Endodermal cell (in vitro differentiated cells): ENCODE results near the gene PDE6A. TPM values are rescaled to one million over a fixed set of nuclear protein-coding genes. Genes with fewer than 3 reads are reported as not detected.

Experiments
- DNase-seq: peaks from one replicate; pipeline ENCODE4 v3.0.0-alpha.2; 2017
- H3K27ac ChIP-seq: 2 replicates; pipeline ENCODE4 v1.5.1; 2013; ENCODE audit warnings: mild to moderate bottlenecking, low read depth, low read length, moderate library complexity
- H3K27me3 ChIP-seq: 2 replicates; pipeline ENCODE4 v1.6.1; 2013; ENCODE audit warnings: mild to moderate bottlenecking, low read length, moderate library complexity; ENCODE audit not compliant: insufficient read depth, control insufficient read depth, poor library complexity, severe bottlenecking
- H3K36me3 ChIP-seq: 2 replicates; pipeline ENCODE4 v1.7.0; 2013; ENCODE audit warnings: mild to moderate bottlenecking, low read length, moderate library complexity; ENCODE audit not compliant: control insufficient read depth, insufficient read depth
- H3K4me1 ChIP-seq: one replicate; pipeline ENCODE4 v1.7.0; 2013; ENCODE audit warnings: low read length; ENCODE audit not compliant: control insufficient read depth, insufficient read depth
- H3K4me3 ChIP-seq: 2 replicates; pipeline ENCODE4 v1.5.1; 2013; ENCODE audit warnings: mild to moderate bottlenecking, low read length, moderate library complexity
- H3K9ac ChIP-seq: 2 replicates; pipeline ENCODE4 v1.6.1; 2013; ENCODE audit warnings: mild to moderate bottlenecking, low read length, moderate library complexity; ENCODE audit not compliant: poor library complexity, severe bottlenecking; ENCODE audit errors: extremely low read depth
- H3K9me3 ChIP-seq: 2 replicates; pipeline ENCODE4 v1.6.1; 2013; ENCODE audit warnings: mild to moderate bottlenecking, low read length, moderate library complexity; ENCODE audit not compliant: control insufficient read depth
- H3K27ac Mint-ChIP-seq: 2 replicates; pipeline ENCODE4 v1.8.0; 2020; ENCODE audit warnings: mixed read lengths
- H3K27me3 Mint-ChIP-seq: 2 replicates; pipeline ENCODE4 v1.8.0; 2021; ENCODE audit warnings: mild to moderate bottlenecking, mixed read lengths; ENCODE audit not compliant: insufficient read depth
- H3K36me3 Mint-ChIP-seq: 2 replicates; pipeline ENCODE4 v1.8.0; 2020; ENCODE audit warnings: low read depth, mixed read lengths
- H3K4me1 Mint-ChIP-seq: 2 replicates; pipeline ENCODE4 v1.8.0; 2020; ENCODE audit warnings: mixed read lengths
- H3K4me3 Mint-ChIP-seq: 2 replicates; pipeline ENCODE4 v1.8.0; 2020; ENCODE audit warnings: mild to moderate bottlenecking, moderate library complexity, mixed read lengths
- H3K9me3 Mint-ChIP-seq: 2 replicates; pipeline ENCODE4 v1.8.0; 2020; ENCODE audit warnings: mild to moderate bottlenecking, mixed read lengths
- CTCF ChIP-seq: fragments of 200-600 bp; sonication (generic); conservative IDR thresholded peaks from 2 replicates; pipeline ENCODE4 v1.5.0; 2021; ENCODE audit warnings: antibody characterized with exemption, mild to moderate bottlenecking
- WGBS, 2 experiments: methylation state at CpG; one replicate each; pipeline versions ENCODE4 v1.1.5 to v1.1.7; 2013; ENCODE audit warnings: missing lambda C conversion rate in 2 of 2, mixed read lengths in 1 of 2; ENCODE audit not compliant: insufficient coverage in 1 of 2, insufficient read length in 1 of 2; 5-methylcytosine and 5-hydroxymethylcytosine counted together
- total RNA-seq, 2 donors: library from RNA; stranded (reverse); fragmentation: NEBNext Ultra II Directional in 1 of 2; extraction: Animal tissue kit (Norgen Biotek cat#: 25700) in 1 of 2; gene quantifications; 2 replicates in 1 of 2; 3 replicates in 1 of 2; pipeline ENCODE4 v1.2.1, GENCODE V29; 2021

Gene PDE6A
- total RNA-seq, 2 donors from 2014 or later = 0.07 TPM; not detected in 1

GRCh38 chr5:149903404-149903803, 41.2 kb downstream of the PDE6A start:
- no peak overlapping the region for H3K4me3 ChIP-seq
- H3K27me3 Mint-ChIP-seq = no peaks in the 10 kb centered on the region
- H3K36me3 ChIP-seq = no peaks in the 10 kb centered on the region
- H3K4me3 Mint-ChIP-seq = no peak overlapping the region
- WGBS, 2 experiments = 96% methylated on average over 2 of the region's 2 CpGs; no CpG with 5 or more reads in 1 of the 2 experiments
- H3K27me3 ChIP-seq = no peaks in the 10 kb centered on the region
- no peak for TF ChIP-seq CTCF
- H3K9ac ChIP-seq = no peak overlapping the region
- no peaks in the 10 kb centered on the region for H3K9me3 ChIP-seq
- no peak overlapping the region for H3K27ac ChIP-seq
- peaks cover 8% of the 10 kb centered on the region for H3K4me1 Mint-ChIP-seq
- no peaks in the 10 kb centered on the region for H3K36me3 Mint-ChIP-seq
- no peaks in the 10 kb centered on the region for H3K9me3 Mint-ChIP-seq
- no peak overlapping the region for H3K27ac Mint-ChIP-seq
- no peak for DNase-seq
- H3K4me1 ChIP-seq = peaks cover 4% of the 10 kb centered on the region

- no peaks in the 10 kb centered on the region for H3K27me3 ChIP-seq
- no peaks in the 10 kb centered on the region for H3K27me3 Mint-ChIP-seq
- no peak overlapping the region for H3K4me3 Mint-ChIP-seq
- no peak overlapping the region for H3K27ac ChIP-seq
- no peaks in the 10 kb centered on the region for H3K36me3 ChIP-seq
- DNase-seq = no peak
- no peak overlapping the region for H3K4me3 ChIP-seq
- H3K9me3 Mint-ChIP-seq = no peaks in the 10 kb centered on the region
- no peak overlapping the region for H3K9ac ChIP-seq
- H3K4me1 ChIP-seq = peaks cover 4% of the 10 kb centered on the region
- WGBS, 2 experiments = 60 to 77% methylated on average over 1 to 4 of the region's 4 CpGs
- TF ChIP-seq CTCF = peak; percentile 70
- no peak overlapping the region for H3K27ac Mint-ChIP-seq
- H3K36me3 Mint-ChIP-seq = no peaks in the 10 kb centered on the region
- H3K9me3 ChIP-seq = no peaks in the 10 kb centered on the region
- peaks cover 8% of the 10 kb centered on the region for H3K4me1 Mint-ChIP-seq
These were observed 42.4 kb downstream of the PDE6A start for GRCh38 chr5:149902177-149902576.

GRCh38 chr5:149901511-149901910, 43.1 kb downstream of the PDE6A start:
- Mint-ChIP-seq H3K36me3 (no peaks in the 10 kb centered on the region), H3K4me1 (peaks cover 8% of the 10 kb centered on the region), H3K9me3 (no peaks in the 10 kb centered on the region), H3K27me3 (no peaks in the 10 kb centered on the region), H3K4me3 (no peak overlapping the region), H3K27ac (no peak overlapping the region)
- peaks cover 4% of the 10 kb centered on the region for H3K4me1 ChIP-seq
- WGBS, 2 experiments = 93 to 100% methylated on average over 1 to 2 of the region's 2 CpGs
- no peak overlapping the region for H3K4me3 ChIP-seq
- DNase-seq = no peak
- no peaks in the 10 kb centered on the region for H3K9me3 ChIP-seq
- no peak overlapping the region for H3K27ac ChIP-seq
- H3K36me3 ChIP-seq = no peaks in the 10 kb centered on the region
- no peaks in the 10 kb centered on the region for H3K27me3 ChIP-seq
- TF ChIP-seq CTCF = no peak
- H3K9ac ChIP-seq = no peak overlapping the region
